NCI-H510A (cell line): ENCODE measurements around the gene GPC3.
"Not testable (repeated sequence)": the region's sequence is repeated elsewhere in the genome, so short reads cannot be mapped to it uniquely, and the experiment has no call there.

Experiments used
- DNase-seq: peaks from one replicate; lab custom pipeline; 2025; lab: John Stamatoyannopoulos, UW

Gene GPC3

GRCh38 chrX:133555782-133556458, 429.5 kb downstream of the GPC3 start:
- no peak for DNase-seq

GRCh38 chrX:133550665-133551485, 434.5 kb downstream of the GPC3 start:
- no peak for DNase-seq

- no peak for DNase-seq
Measured at GRCh38 chrX:133549295-133549933, 436.0 kb downstream of the GPC3 start.

- DNase-seq: no peak
Measured at GRCh38 chrX:133546441-133546840, 439.0 kb downstream of the GPC3 start.

- no peak for DNase-seq
Measured at GRCh38 chrX:133544778-133545177, 440.6 kb downstream of the GPC3 start.

- no peak for DNase-seq
Measured at GRCh38 chrX:133544115-133544514, 441.3 kb downstream of the GPC3 start.

GRCh38 chrX:133543654-133544053, 441.7 kb downstream of the GPC3 start:
- no peak for DNase-seq

- no peak for DNase-seq
Measured at GRCh38 chrX:133542476-133542875, 442.9 kb downstream of the GPC3 start.

- DNase-seq: no peak
Measured at GRCh38 chrX:133541021-133541420, 444.4 kb downstream of the GPC3 start.

GRCh38 chrX:133538148-133538547, 447.2 kb downstream of the GPC3 start:
- DNase-seq: no peak

GRCh38 chrX:133537142-133537541, 448.3 kb downstream of the GPC3 start:
- no peak for DNase-seq

GRCh38 chrX:133535066-133535465, 450.3 kb downstream of the GPC3 start:
- DNase-seq: no peak

GRCh38 chrX:133534172-133534571, 451.2 kb downstream of the GPC3 start:
- DNase-seq: no peak

- no peak for DNase-seq
Measured at GRCh38 chrX:133533249-133533648, 452.1 kb downstream of the GPC3 start.

GRCh38 chrX:133530960-133531359, 454.4 kb downstream of the GPC3 start:
- DNase-seq: no peak

- DNase-seq: no peak
Measured at GRCh38 chrX:133529578-133529977, 455.8 kb downstream of the GPC3 start.

- no peak for DNase-seq
Measured at GRCh38 chrX:133527825-133528224, 457.6 kb downstream of the GPC3 start.

- no peak for DNase-seq
Measured at GRCh38 chrX:133527415-133527814, 458.0 kb downstream of the GPC3 start.

- DNase-seq: not testable (repeated sequence)
Measured at GRCh38 chrX:133526773-133527172, 458.6 kb downstream of the GPC3 start.

GRCh38 chrX:133523526-133523925, 461.9 kb downstream of the GPC3 start:
- DNase-seq: no peak

- DNase-seq: peak; percentile 37
Measured at GRCh38 chrX:133523081-133523487, 462.3 kb downstream of the GPC3 start.

- DNase-seq: no peak
Measured at GRCh38 chrX:133516686-133517085, 468.7 kb downstream of the GPC3 start.

GRCh38 chrX:133514486-133514885, 470.9 kb downstream of the GPC3 start:
- DNase-seq: no peak
